Stimulated activated naive CD8-positive, alpha-beta T cell treated with anti-CD3 and anti-CD28 coated beads, Interleukin-15, Interleukin-2, amounts not matched to agents 100 U/mL and 50 U/mL, for 24 hours (primary cell): ENCODE results near the gene CTNNBIP1.
A peak's percentile ranks its signal among the peaks of the same experiment; 100 is the strongest.
"Not testable (repeated sequence)": the region's sequence is repeated elsewhere in the genome, so short reads cannot be mapped to it uniquely, and the experiment has no call there.

Experiments used
- ATAC-seq: fragments of 150-1000 bp; cut with Tn5 transposase; one replicate; pipeline ENCODE4 v1.10.0; 2021
- DNase-seq: peaks from one replicate; pipeline ENCODE4 v3.0.0; 2021

Gene CTNNBIP1

DNA sequence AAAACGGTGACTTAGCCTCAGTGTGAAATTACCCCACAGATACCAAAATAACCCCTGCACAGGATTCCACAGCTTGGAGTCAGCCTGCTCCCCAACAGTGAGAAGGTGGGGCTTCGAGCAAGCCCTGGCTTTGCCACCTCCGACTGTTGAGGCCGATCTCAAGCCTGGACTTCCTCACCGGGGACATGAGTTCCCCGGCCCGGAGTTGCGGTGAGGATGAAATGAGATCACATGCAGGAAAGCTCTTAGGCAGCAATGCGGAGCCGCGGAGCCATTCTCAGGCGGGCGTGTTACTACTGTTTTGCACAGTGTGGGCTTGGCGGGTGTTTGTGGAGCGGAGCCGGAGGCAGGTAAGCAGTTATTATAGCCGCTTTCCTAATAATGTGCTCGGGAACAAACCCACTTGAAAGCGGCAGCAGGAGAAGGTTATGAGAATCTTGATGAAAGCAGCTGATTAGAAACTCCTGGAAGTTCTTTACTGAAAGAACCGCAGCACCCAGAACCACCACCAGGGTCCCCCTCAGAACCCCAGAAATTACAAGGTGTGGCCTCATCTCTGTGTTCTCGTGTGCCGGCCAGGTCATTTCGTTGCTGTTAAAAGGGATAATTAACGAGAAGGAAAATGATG is 82.4 kb downstream of the CTNNBIP1 start:
- peak; percentile 23 for DNase-seq
- ATAC-seq = no peak

DNA sequence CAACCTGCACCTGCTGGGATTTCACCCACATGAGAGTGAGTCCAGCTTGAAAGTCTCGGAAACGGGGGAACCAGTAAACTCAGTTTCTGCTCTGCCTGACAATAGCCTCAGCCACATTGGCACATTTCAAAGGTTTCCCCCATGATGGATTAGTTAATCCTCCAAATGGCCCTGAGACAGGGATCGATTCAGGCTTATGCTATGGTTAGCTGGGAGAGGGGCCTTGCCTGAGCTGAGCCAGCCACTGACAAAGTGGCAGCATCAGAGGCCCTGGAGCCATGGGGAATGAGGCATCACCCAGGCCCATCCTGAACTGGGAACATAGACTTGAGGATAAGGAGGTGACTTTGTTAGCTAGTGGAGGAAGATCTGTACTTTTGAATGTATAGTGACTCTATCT is 83.5 kb downstream of the CTNNBIP1 start:
- ATAC-seq (no peak), DNase-seq (no peak)

- ATAC-seq (no peak), DNase-seq (no peak)
Observed at GRCh38 chr1:9826087-9826486, 84.0 kb downstream of the CTNNBIP1 start.

DNA sequence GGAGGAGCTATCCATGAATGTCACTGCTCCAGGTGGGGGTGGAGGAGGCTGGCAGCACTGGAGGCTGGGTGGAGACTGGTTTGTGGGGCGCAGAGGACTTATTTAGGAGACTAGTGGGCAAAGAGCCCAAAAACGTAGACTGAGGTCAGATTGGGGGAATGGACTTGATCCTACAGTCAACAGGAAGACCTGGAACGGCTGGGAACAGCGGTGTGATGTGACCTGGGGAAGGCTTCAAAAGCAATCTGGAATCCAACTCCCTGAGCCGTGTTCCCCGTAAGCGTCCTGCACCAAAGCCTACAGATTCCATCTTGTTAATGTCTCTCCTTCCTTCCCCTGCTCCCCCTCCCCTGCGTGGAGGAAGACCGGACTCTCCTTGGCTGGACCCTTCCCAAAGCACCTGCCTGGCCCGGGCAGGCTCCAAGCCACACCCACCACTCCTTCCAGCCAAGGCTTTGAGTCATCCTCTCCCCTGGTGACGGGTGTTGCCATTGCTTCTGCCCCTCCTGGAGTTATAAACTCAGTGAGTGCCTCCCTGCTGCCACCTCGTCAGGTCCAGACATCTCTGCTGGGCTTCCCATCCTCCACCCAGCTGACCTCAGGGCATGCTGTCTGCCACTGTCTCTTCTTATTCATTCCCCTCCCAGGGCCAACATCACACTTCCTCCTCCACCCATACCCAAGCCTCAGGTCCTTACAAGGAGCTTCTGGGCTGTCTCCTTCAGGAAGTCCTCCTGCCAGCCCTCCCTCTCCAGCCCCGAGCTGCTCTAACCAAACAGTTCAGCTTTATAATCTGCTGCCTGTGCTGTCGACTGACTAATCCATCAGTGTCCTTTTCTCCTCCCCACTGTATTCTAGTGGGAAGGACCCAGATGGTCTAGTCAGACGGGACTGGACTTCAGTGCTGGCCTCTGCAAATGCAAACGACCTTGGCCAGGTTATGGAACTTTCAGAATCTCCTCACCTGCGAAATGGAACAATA is 84.7 kb downstream of the CTNNBIP1 start:
- ATAC-seq (peak; percentile 51), DNase-seq (peak; percentile 42)

GRCh38 chr1:9824702-9825089 is 85.4 kb downstream of the CTNNBIP1 start:
- DNase-seq = no peak
- ATAC-seq = no peak

DNA sequence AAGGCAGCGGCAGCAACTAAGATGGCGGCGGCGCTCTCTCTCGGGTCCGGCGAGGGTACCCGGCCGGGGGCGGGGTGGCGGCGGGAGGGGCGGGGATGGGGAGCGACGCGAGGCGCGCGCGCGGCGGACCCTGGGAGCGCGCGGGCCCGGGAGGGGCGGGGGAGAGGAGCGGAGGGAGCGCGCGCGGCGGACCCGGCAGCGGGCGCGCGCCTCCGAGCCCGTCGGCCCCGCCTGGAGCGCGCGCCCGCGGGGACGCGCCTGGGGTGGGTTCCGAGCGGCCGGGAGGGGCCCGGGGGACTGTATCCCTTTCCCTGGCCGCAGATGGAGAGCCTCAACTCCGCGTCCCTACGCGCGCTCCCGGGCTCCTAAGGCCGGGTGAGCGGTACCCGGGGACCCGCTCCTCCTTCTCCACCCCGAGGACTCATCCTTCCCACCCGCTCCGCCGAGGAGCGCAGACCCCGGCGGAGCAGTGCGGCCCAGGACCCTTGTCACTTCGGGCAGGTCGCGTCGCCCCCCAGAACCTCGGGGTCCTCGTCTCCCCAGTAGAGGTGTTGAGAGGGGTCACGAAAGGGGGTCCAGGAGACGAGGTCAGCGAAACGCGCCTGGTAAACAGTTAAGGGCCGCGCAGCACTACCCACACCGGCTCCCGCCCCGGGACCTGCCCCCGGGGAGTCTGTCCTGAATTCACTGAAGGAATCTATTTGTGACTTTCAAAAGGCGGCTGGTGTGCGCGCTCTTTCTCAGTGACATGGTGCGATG is 85.9 kb downstream of the CTNNBIP1 start, which contains the start of gene CLSTN1:
CLSTN1 (minus strand) TSS at position 23 of the 759 bp plus-strand sequence. CDS start 232 bp downstream, outside the sequence.
- DNase-seq = peak; percentile 93
- ATAC-seq = peak; percentile 62

GRCh38 chr1:9823693-9823942 is 86.5 kb downstream of the CTNNBIP1 start:
- ATAC-seq (peak; percentile 6), DNase-seq (no peak)

GRCh38 chr1:9822897-9823692 is 87.0 kb downstream of the CTNNBIP1 start:
- ATAC-seq (peak; percentile 20), DNase-seq (peak; percentile 54)

DNA sequence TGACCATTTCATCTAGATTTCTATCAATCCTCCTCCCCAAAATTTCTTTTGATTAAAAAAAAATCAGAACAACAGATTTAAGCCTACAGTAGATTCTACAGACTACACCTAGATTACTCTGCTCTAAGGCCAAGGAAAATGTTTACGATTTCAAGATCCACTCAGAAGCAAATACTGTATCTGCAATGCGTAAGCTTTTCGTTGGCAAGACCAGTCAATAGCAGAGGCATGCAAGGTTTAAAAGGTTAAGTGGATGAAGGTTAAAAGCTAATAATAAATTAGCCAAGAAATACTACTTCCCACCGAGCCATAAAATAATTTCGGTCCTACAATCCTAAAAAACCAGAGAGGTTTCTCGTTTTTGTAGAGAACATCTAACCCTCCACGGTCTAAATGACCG is 87.6 kb downstream of the CTNNBIP1 start:
- ATAC-seq = no peak
- no peak for DNase-seq

DNA sequence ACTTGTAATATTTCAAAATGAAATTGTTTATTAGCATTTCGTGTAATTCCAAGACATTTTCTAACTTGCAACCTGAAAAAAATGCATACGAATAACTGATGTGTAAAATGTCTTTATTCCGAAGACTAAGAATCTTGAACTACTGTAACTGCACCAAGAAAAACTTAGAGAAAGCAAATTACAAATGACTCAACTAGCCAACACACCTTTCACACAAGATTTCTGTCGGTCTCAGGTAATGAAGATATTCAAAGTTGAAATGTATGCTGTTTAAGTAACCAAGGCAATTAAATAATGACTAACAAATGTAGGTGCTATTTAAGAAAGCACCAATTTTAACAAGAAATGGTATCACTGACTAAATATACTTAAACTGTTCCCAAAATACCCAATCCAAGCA is 88.4 kb downstream of the CTNNBIP1 start:
- DNase-seq (no peak), ATAC-seq (no peak)

DNA sequence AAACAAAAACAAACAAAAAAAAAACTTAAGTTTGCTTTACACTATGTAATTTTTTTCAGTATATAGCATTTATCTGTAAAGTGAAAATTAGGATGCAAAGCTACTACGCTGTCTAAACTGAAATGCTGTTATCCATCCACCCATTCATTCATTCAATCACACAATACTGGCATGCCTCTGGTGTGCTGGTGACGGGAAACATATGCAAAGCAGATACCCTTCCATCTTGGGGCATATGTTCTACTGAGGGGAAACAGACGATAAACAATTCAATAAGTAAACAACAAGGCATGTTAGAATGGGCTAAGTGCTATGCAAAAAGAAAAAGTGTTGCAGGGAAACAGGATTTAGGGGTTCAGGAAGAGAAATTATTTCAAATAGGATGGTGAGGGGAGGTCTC is 89.5 kb downstream of the CTNNBIP1 start:
- ATAC-seq (no peak), DNase-seq (no peak)

DNA sequence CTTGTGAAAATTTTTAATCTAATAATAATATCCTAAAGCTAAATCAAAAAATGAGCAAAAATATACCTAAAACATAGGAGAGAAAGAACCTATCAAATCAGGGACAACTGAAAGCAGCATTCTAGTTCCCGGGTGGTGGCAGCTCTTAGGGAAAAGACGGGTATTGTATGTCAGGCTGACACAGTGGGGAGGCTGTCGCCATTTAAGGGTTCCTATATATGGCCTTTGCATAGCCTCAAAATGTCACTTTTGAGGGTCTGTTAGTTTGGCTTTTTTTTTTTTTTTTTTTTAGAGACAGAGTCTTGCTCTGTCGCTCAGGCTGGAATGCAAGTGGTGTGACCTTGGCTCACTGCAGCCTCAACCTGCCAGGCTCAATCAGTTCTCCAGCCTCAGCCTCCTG is 92.3 kb downstream of the CTNNBIP1 start:
- no peak for ATAC-seq
- DNase-seq = no peak

- no peak for ATAC-seq
- no peak for DNase-seq
Observed at GRCh38 chr1:9816199-9816598, 93.9 kb downstream of the CTNNBIP1 start.

- ATAC-seq (no peak), DNase-seq (no peak)
Observed at GRCh38 chr1:9815150-9815549, 94.9 kb downstream of the CTNNBIP1 start.

DNA sequence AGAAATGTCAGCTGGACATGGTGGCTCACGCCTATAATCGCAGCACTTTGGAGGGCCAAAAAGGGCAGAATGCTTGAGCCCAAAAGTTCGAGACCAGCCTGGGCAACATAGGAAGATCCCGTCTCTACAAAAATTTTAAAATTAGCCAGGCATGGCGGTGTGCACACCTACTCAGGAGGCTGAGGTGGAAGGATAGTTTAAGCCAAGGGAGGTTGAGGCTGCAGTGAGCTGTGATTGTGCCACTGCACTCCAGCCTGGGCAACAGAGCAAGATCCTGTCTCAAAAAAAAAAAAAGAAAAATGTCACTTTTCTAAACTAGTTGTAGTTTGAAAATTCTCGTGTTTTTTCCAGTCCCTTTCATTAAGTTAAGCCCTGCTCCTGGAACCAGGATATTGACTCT is 95.5 kb downstream of the CTNNBIP1 start:
- DNase-seq = no peak
- ATAC-seq = no peak

GRCh38 chr1:9811239-9811966 is 98.7 kb downstream of the CTNNBIP1 start:
- ATAC-seq (no peak), DNase-seq (no peak)

- DNase-seq (no peak), ATAC-seq (no peak)
Observed at GRCh38 chr1:9809100-9809510, 101.0 kb downstream of the CTNNBIP1 start.

DNA sequence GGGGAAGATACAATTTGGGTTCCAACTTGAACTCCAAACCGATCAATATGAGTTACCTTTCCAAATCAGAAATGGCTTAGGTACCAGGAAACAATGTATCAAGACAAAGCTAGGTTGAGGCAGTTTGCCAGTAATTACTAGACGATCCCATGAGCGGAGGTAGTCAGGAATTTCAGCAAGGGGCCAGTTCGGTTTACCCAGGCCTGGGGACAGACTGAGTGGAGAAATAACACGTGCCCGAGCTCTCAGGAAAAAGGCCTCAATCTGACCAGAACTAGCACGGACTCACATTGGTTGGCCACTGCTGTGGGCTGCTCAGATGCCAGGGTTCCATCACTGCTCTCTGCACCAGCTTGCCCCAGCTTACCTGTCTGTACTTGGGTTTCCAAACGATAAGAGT is 101.6 kb downstream of the CTNNBIP1 start:
- no peak for ATAC-seq
- DNase-seq = no peak

DNA sequence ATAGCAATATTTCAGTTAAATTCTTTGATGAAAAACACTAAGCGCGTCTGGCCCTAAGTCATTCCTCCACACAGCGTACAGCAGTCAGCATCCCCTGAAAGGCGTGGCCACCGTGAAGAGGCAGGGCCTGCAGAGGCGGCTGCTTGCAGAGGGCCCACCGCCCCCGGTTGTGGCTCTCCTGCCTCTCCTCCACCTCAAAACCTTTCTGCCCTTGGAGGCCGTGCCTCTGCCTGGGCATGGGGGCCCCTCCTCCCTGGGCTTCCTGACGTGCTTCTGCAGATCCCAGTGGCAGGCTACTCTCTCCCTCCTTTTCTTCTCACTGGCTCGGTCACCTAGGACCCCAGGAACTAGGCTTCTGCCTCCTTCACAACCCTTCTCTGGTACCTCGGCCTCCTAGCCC is 102.5 kb downstream of the CTNNBIP1 start:
- DNase-seq (peak; percentile 8), ATAC-seq (no peak)

- DNase-seq, ATAC-seq: not testable (repeated sequence)
Observed at GRCh38 chr1:9805972-9806371, 104.1 kb downstream of the CTNNBIP1 start.

GRCh38 chr1:9805006-9805508 is 105.0 kb downstream of the CTNNBIP1 start:
- DNase-seq = no peak
- ATAC-seq = no peak
